Measurements from ENCODE around the gene HNRNPL. TPM values are rescaled to one million over a fixed set of nuclear protein-coding genes. Genes with fewer than 3 reads are reported as not detected.

The HNRNPL gene
- total and polyA plus RNA-seq, 9 of the 15 experiments (the other 6 are each of a cell fraction or from before 2014, with no cell fraction given), result 39.5 to 610 (median 299) TPM

GRCh38 chr19:38795549-38795948 is 54.2 kb downstream of the HNRNPL start (continued):
- TF ChIP-seq ZNF551 (CRISPR knock-in tag; IDR thresholded peaks at IDR 0.05), result no peak
- TF ChIP-seq ZFP36 (IDR thresholded peaks at IDR 0.05; ENCODE audit: low read depth, low read length, partially characterized antibody), result no peak
- no peak for TF ChIP-seq HBP1 (CRISPR knock-in tag; IDR thresholded peaks at IDR 0.05)
- TF ChIP-seq KDM1A (IDR thresholded peaks at IDR 0.05), result no peak

GRCh38 chr19:38793671-38794070 is 56.1 kb downstream of the HNRNPL start:
- Histone ChIP-seq H2AFZ (ENCODE audit: low read depth, low read length) (no peak overlapping the region), H3K36me3 (ENCODE audit: control insufficient read depth, insufficient read depth, low read length) (no peaks in the 10 kb centered on the region), H3K9me1 (ENCODE audit: control insufficient read depth, insufficient read depth, low read length) (no peaks in the 10 kb centered on the region), H3K9me3 (replicated peaks; ENCODE audit: control insufficient read depth, insufficient read depth, low read depth, low read length) (no peaks in the 10 kb centered on the region), H4K20me1 (replicated peaks; ENCODE audit: control insufficient read depth, insufficient read depth, low read length) (no peaks in the 10 kb centered on the region), H3K79me2 (ENCODE audit: control insufficient read depth, insufficient read depth, low read length) (no peaks in the 10 kb centered on the region), H3K4me3 (no peak overlapping the region), H3K4me2 (ENCODE audit: insufficient read depth, low read length) (no peak overlapping the region), H3K27ac (ENCODE audit: extremely low read depth, low read depth, low read length) (no peak overlapping the region), H3K4me1 (replicated peaks in 1 of 2; ENCODE audit: control insufficient read depth in 2 of 2, insufficient read depth in 2 of 2, low read length in 2 of 2) (peaks cover 0 to 8% of the 10 kb centered on the region in 2 experiments; a peak in 2 of 5 replicates), H3K27me3 (ENCODE audit: control insufficient read depth in 2 of 2, insufficient read depth in 2 of 2, low read length in 2 of 2) (no peaks in the 10 kb centered on the region), H3K9ac (ENCODE audit: insufficient read depth in 1 of 2, low read depth in 2 of 2, low read length in 2 of 2) (no peak overlapping the region)
- FAIRE-seq (no peak), DNase-seq (ENCODE audit: extremely low read depth in 1 of 4, low spot score in 3 of 4) (no peak), ATAC-seq (no peak)
- ChIA-PET CTCF (ENCODE audit: low intra/inter-chr PET ratio) (no interaction called here), POLR2A (interaction anchor here (1.8 kb wide), 1 partner anchor 19 kb away, joined by 9 read pairs; the partner anchor contains the start of gene LGALS7)
- intact Hi-C loops (cut with micrococcal nuclease) (no loop called here), in situ Hi-C loops (cut with MboI) (no loop called here)
- 21% methylated on average over 5 of the region's 5 CpGs for WGBS (ENCODE audit: insufficient coverage, low coverage, missing lambda C conversion rate)
- no TSS peak for BruUV-seq (replicated peaks)
- TF ChIP-seq CREB3 (tag; conservative IDR thresholded peaks at IDR 0.05; ENCODE audit: low read depth), result no peak
- no peak for TF ChIP-seq SRF (CRISPR knock-in tag; IDR thresholded peaks at IDR 0.05)
- TF ChIP-seq ZNF696 (CRISPR knock-in tag; conservative IDR thresholded peaks at IDR 0.05), result no peak
- peak; percentile 6 for TF ChIP-seq RBM25 (IDR thresholded peaks at IDR 0.05; ENCODE audit: low read depth, low read length, severe bottlenecking)
- TF ChIP-seq THAP12 (CRISPR knock-in tag; IDR thresholded peaks at IDR 0.05), result no peak
- peak; percentile 96 for TF ChIP-seq ZNF121 (CRISPR knock-in tag; conservative IDR thresholded peaks at IDR 0.05)
